Fibroblast of mammary gland (primary cell): ENCODE data around the gene TIMM13.
"Not testable (repeated sequence)": the region's sequence is repeated elsewhere in the genome, so short reads cannot be mapped to it uniquely, and the experiment has no call there.

Experiments used
- DNase-seq: peaks from one replicate; pipeline ENCODE4 v3.0.0-alpha.2; 2010; ENCODE audit warnings: low read depth
- H3K4me3 ChIP-seq: 2 replicates; pipeline ENCODE4 v1.5.1; 2011; ENCODE audit warnings: low read depth, mild to moderate bottlenecking, low read length, moderate library complexity; ENCODE audit not compliant: control insufficient read depth
- CTCF ChIP-seq: conservative IDR thresholded peaks from 2 replicates; pipeline ENCODE4 v1.5.1; 2011; ENCODE audit warnings: low read depth, low read length, inconsistent platforms; ENCODE audit not compliant: control insufficient read depth, insufficient read depth

The TIMM13 gene

GRCh38 chr19:2460245-2460644 is 32.9 kb upstream of the TIMM13 start:
- H3K4me3 ChIP-seq = no peak overlapping the region
- DNase-seq = no peak
- TF ChIP-seq CTCF = no peak

- DNase-seq, H3K4me3 ChIP-seq: not testable (repeated sequence)
Measured at GRCh38 chr19:2458776-2459175, 31.4 kb upstream of the TIMM13 start.

- H3K4me3 ChIP-seq = no peak overlapping the region
- no peak for TF ChIP-seq CTCF
- no peak for DNase-seq
Measured at GRCh38 chr19:2458054-2458453, 30.7 kb upstream of the TIMM13 start.

- no peak for DNase-seq
- TF ChIP-seq CTCF = no peak
- H3K4me3 ChIP-seq = peak overlapping the region; percentile 38
Measured at GRCh38 chr19:2457394-2458037, 30.1 kb upstream of the TIMM13 start.

- no peak for DNase-seq
- H3K4me3 ChIP-seq = peak overlapping the region; percentile 85
- no peak for TF ChIP-seq CTCF
Measured at GRCh38 chr19:2455851-2456570, 28.6 kb upstream of the TIMM13 start.

GRCh38 chr19:2454962-2455850 is 27.8 kb upstream of the TIMM13 start:
- no peak for DNase-seq
- no peak for TF ChIP-seq CTCF
- H3K4me3 ChIP-seq = peak overlapping the region; percentile 85
